Hepatocyte (in vitro differentiated cells): ENCODE measurements around the gene SP3.

Experiments
- CTCF ChIP-seq: fragments of 200-600 bp; sonication (generic); IDR thresholded peaks from 2 replicates; pipeline ENCODE4 v1.5.1; 2016; ENCODE audit warnings: antibody characterized with exemption, mild to moderate bottlenecking; ENCODE audit not compliant: poor library complexity
- EZH2 ChIP-seq: fragments of 200-600 bp; sonication (generic); IDR thresholded peaks from 2 replicates; pipeline ENCODE4 v1.6.1; 2016; ENCODE audit warnings: antibody characterized with exemption, mild to moderate bottlenecking, borderline replicate concordance

GRCh38 chr2:173962031-173962430 lies 3.1 kb downstream of the SP3 start:
- TF ChIP-seq CTCF (no peak), EZH2 (no peak)
